ENCODE results near the gene CAPZA1. TPM values are rescaled to one million over a fixed set of nuclear protein-coding genes. Genes with fewer than 3 reads are reported as not detected.

CAPZA1 gene
- polyA plus RNA-seq, 1 of the 3 experiments (the other 2 are of a cell fraction), result 50.8 TPM

DNA sequence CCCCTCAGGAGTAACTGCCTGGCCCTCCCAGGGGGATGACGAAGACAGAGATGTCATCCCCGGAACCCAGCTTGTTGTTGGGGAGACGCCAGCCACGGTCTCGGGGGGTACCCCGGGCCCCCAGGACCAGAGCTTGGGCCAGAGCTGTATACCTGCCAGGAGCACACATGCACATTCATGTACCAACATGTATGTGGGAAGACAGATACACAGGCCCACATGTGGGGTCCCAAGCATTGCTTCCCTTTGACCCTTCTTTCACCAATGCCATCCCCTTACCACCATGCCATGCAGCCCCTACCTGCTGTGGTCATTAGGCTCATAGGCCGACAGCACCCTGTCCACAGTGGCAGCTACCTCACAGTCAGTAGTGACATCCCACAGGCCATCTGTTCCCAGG lies 90.5 kb downstream of the CAPZA1 start:
- TF ChIP-seq EZH2phosphoT487 (IDR thresholded peaks at IDR 0.05; ENCODE audit: borderline replicate concordance, low read depth), result no peak
- peaks cover 7% of the 10 kb centered on the region for H3F3A ChIP-seq (replicated peaks; ENCODE audit: insufficient read depth)
- 73% methylated on average over 4 of the region's 7 CpGs for WGBS (ENCODE audit: low lambda C conversion rate)
- no peaks in the 10 kb centered on the region for H3K36me3 ChIP-seq (replicated peaks in 1 of 2; ENCODE audit: control insufficient read depth in 1 of 2, insufficient read depth in 2 of 2, low read length in 1 of 2)
- no peaks in the 10 kb centered on the region for H3K9me3 ChIP-seq
- no peak for DNase-seq
- POLR2A ChIA-PET, result no interaction called here
- H3K9me2 ChIP-seq, result no peaks in the 10 kb centered on the region
- no peak overlapping the region for H3K4me2 ChIP-seq
- no peak overlapping the region for H2AFZ ChIP-seq (ENCODE audit: low read depth)
- no peaks in the 10 kb centered on the region for H3K27me3 ChIP-seq (ENCODE audit: insufficient read depth)
- H4K20me1 ChIP-seq (ENCODE audit: insufficient read depth), result no peaks in the 10 kb centered on the region
- CTCF ChIA-PET, result interaction anchor here (0.9 to 6.2 kb wide), 6 partner anchors 7 to 332 kb away, joined by 3 to 51 read pairs (median 18); partner anchors contain the start of genes MOV10 and PPM1J
- H3K4me1 ChIP-seq (ENCODE audit: control insufficient read depth in 1 of 2, insufficient read depth in 2 of 2, low read depth in 1 of 2, low read length in 1 of 2), result peaks cover 0 to 22% of the 10 kb centered on the region in 2 experiments; a peak in 1 of 4 replicates
- H3K27ac ChIP-seq (ENCODE audit: low read depth in 2 of 2, low read length in 1 of 2), result no peak overlapping the region
- H3K4me3 ChIP-seq (ENCODE audit: low read depth in 2 of 2, low read length in 1 of 2), result no peak overlapping the region
- H3K9ac ChIP-seq, result no peak overlapping the region
- peaks cover 17% of the 10 kb centered on the region for H3K79me2 ChIP-seq (ENCODE audit: insufficient read depth)

DNA sequence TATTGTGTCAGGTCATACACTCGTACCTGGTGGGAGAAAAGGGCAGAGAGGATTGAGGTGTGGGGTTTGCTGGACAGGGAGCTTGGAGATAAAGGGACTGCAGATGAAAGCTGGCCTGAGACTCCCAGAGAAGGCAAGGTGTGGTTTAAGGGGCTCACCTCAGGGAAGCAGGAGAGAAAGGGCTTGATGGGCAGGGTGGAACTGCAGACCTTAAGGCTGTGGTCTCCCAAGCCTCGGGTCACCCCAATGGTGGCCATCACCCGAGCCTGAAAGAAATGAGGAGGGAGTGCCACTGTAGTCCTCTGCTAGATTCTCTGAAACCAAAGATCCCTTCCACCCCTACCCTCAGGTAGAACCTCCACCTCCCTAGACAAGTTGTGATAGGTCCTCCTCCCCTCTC lies 91.0 kb downstream of the CAPZA1 start:
- H2AFZ ChIP-seq (ENCODE audit: low read depth), result no peak overlapping the region
- TF ChIP-seq TEAD4 (IDR thresholded peaks at IDR 0.05; ENCODE audit: borderline replicate concordance, insufficient read depth) (no peak), SMC3 (IDR thresholded peaks at IDR 0.05; ENCODE audit: low read depth, low read length) (no peak), GABPA (IDR thresholded peaks at IDR 0.05; ENCODE audit: low read depth) (no peak), FOXM1 (IDR thresholded peaks at IDR 0.05; ENCODE audit: low read depth) (no peak), ELF1 (IDR thresholded peaks at IDR 0.05) (no peak), POLR2AphosphoS5 (IDR thresholded peaks at IDR 0.05; ENCODE audit: low read depth, low read length) (no peak), RAD21 (IDR thresholded peaks at IDR 0.05; ENCODE audit: low read length) (no peak), EP300 (IDR thresholded peaks at IDR 0.05; ENCODE audit: borderline replicate concordance in 1 of 2, low read depth in 1 of 2, low read length in 1 of 2) (no peak), MEF2A (IDR thresholded peaks at IDR 0.05; ENCODE audit: borderline replicate concordance, low read depth) (no peak)
- no peak overlapping the region for H3K4me3 ChIP-seq (ENCODE audit: low read depth in 2 of 2, low read length in 1 of 2)
- no peaks in the 10 kb centered on the region for H3K27me3 ChIP-seq (ENCODE audit: insufficient read depth)
- POLR2A ChIA-PET, result no interaction called here
- H4K20me1 ChIP-seq (ENCODE audit: insufficient read depth), result no peaks in the 10 kb centered on the region
- H3K4me2 ChIP-seq, result no peak overlapping the region
- no peaks in the 10 kb centered on the region for H3K9me2 ChIP-seq
- peaks cover 0 to 19% of the 10 kb centered on the region in 2 experiments; a peak in 1 of 4 replicates for H3K4me1 ChIP-seq (ENCODE audit: control insufficient read depth in 1 of 2, insufficient read depth in 2 of 2, low read depth in 1 of 2, low read length in 1 of 2)
- peaks cover 13% of the 10 kb centered on the region for H3K79me2 ChIP-seq (ENCODE audit: insufficient read depth)
- H3F3A ChIP-seq (replicated peaks; ENCODE audit: insufficient read depth), result peaks cover 4% of the 10 kb centered on the region
- no peak overlapping the region for H3K27ac ChIP-seq (ENCODE audit: low read depth in 2 of 2, low read length in 1 of 2)
- H3K9ac ChIP-seq, result no peak overlapping the region
- WGBS (ENCODE audit: low lambda C conversion rate), result 88% methylated on average over 1 of the region's 3 CpGs
- CTCF ChIA-PET, result interaction anchor here (0.8 to 6.2 kb wide), 5 partner anchors 36 to 332 kb away, joined by 3 to 47 read pairs (median 5); partner anchors contain the start of gene MOV10
- H3K9me3 ChIP-seq, result no peaks in the 10 kb centered on the region
- no peak for DNase-seq
- H3K36me3 ChIP-seq (replicated peaks in 1 of 2; ENCODE audit: control insufficient read depth in 1 of 2, insufficient read depth in 2 of 2, low read length in 1 of 2), result no peaks in the 10 kb centered on the region

DNA sequence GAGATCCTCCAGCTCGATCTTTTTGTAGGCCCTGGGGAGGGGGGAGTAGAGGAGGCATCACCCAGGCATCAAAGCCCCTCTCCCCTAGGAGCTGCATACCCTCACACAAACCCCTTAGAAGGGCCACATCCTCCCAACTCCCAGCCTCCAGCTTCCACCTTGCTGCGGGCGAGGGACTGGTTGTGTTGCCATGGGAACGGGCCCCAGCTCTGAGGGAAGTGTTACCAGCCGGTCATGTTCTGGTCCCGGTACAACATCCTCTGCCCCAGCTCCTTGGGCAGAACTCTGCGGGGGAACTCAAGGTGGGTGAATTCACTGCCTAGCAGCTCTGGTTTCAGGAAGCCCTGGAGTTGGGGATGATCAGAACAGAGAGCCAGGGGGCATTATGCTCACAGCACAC lies 91.4 kb downstream of the CAPZA1 start:
- no peaks in the 10 kb centered on the region for H3K36me3 ChIP-seq (replicated peaks in 1 of 2; ENCODE audit: control insufficient read depth in 1 of 2, insufficient read depth in 2 of 2, low read length in 1 of 2)
- H3K4me3 ChIP-seq (ENCODE audit: low read depth in 2 of 2, low read length in 1 of 2), result no peak overlapping the region
- H3K4me2 ChIP-seq, result no peak overlapping the region
- ChIA-PET POLR2A (no interaction called here), CTCF (interaction anchor here (0.8 to 6.2 kb wide), 3 partner anchors 93 to 331 kb away, joined by 3 to 47 read pairs (median 32); no protein-coding TSS in a partner anchor)
- H3K27ac ChIP-seq (ENCODE audit: low read depth in 2 of 2, low read length in 1 of 2), result no peak overlapping the region
- no peak overlapping the region for H3K9ac ChIP-seq
- H3F3A ChIP-seq (replicated peaks; ENCODE audit: insufficient read depth), result peaks cover 4% of the 10 kb centered on the region
- TF ChIP-seq TEAD4 (IDR thresholded peaks at IDR 0.05; ENCODE audit: borderline replicate concordance, insufficient read depth), result no peak
- TF ChIP-seq FOXJ3 (CRISPR knock-in tag; IDR thresholded peaks at IDR 0.05), result no peak
- TF ChIP-seq, protein P1, sequence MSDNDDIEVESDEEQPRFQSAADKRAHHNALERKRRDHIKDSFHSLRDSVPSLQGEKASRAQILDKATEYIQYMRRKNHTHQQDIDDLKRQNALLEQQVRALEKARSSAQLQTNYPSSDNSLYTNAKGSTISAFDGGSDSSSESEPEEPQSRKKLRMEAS (IDR thresholded peaks at IDR 0.05; ENCODE audit: low read depth), result no peak
- no peak for TF ChIP-seq YY1 (IDR thresholded peaks at IDR 0.05; ENCODE audit: low read depth)
- TF ChIP-seq FOSL2 (IDR thresholded peaks at IDR 0.05; ENCODE audit: borderline replicate concordance, low read depth), result no peak
- TF ChIP-seq RCOR1 (IDR thresholded peaks at IDR 0.05; ENCODE audit: low read length), result no peak
- TF ChIP-seq NRF1 (IDR thresholded peaks at IDR 0.05; ENCODE audit: low read depth, low read length), result no peak
- TF ChIP-seq RAD21 (IDR thresholded peaks at IDR 0.05; ENCODE audit: low read length), result no peak
- TF ChIP-seq, protein P2, sequence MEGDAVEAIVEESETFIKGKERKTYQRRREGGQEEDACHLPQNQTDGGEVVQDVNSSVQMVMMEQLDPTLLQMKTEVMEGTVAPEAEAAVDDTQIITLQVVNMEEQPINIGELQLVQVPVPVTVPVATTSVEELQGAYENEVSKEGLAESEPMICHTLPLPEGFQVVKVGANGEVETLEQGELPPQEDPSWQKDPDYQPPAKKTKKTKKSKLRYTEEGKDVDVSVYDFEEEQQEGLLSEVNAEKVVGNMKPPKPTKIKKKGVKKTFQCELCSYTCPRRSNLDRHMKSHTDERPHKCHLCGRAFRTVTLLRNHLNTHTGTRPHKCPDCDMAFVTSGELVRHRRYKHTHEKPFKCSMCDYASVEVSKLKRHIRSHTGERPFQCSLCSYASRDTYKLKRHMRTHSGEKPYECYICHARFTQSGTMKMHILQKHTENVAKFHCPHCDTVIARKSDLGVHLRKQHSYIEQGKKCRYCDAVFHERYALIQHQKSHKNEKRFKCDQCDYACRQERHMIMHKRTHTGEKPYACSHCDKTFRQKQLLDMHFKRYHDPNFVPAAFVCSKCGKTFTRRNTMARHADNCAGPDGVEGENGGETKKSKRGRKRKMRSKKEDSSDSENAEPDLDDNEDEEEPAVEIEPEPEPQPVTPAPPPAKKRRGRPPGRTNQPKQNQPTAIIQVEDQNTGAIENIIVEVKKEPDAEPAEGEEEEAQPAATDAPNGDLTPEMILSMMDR (IDR thresholded peaks at IDR 0.05), result no peak
- TF ChIP-seq, protein P3, sequence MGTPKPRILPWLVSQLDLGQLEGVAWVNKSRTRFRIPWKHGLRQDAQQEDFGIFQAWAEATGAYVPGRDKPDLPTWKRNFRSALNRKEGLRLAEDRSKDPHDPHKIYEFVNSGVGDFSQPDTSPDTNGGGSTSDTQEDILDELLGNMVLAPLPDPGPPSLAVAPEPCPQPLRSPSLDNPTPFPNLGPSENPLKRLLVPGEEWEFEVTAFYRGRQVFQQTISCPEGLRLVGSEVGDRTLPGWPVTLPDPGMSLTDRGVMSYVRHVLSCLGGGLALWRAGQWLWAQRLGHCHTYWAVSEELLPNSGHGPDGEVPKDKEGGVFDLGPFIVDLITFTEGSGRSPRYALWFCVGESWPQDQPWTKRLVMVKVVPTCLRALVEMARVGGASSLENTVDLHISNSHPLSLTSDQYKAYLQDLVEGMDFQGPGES (IDR thresholded peaks at IDR 0.05; ENCODE audit: low read depth, low read length), result no peak
- TF ChIP-seq, protein P4, sequence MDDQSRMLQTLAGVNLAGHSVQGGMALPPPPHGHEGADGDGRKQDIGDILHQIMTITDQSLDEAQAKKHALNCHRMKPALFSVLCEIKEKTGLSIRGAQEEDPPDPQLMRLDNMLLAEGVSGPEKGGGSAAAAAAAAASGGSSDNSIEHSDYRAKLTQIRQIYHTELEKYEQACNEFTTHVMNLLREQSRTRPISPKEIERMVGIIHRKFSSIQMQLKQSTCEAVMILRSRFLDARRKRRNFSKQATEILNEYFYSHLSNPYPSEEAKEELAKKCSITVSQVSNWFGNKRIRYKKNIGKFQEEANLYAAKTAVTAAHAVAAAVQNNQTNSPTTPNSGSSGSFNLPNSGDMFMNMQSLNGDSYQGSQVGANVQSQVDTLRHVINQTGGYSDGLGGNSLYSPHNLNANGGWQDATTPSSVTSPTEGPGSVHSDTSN (IDR thresholded peaks at IDR 0.05), result no peak
- no peak for TF ChIP-seq MEF2A (IDR thresholded peaks at IDR 0.05; ENCODE audit: borderline replicate concordance, low read depth)
- H4K20me1 ChIP-seq (ENCODE audit: insufficient read depth), result no peaks in the 10 kb centered on the region
- H3K9me2 ChIP-seq, result no peaks in the 10 kb centered on the region
- no peak overlapping the region for H2AFZ ChIP-seq (ENCODE audit: low read depth)
- peaks cover 9% of the 10 kb centered on the region for H3K79me2 ChIP-seq (ENCODE audit: insufficient read depth)
- no peaks in the 10 kb centered on the region for H3K9me3 ChIP-seq
- no peak for DNase-seq
- WGBS (ENCODE audit: low lambda C conversion rate), result 86% methylated on average over 2 of the region's 7 CpGs
- no peaks in the 10 kb centered on the region for H3K27me3 ChIP-seq (ENCODE audit: insufficient read depth)
- H3K4me1 ChIP-seq (ENCODE audit: control insufficient read depth in 1 of 2, insufficient read depth in 2 of 2, low read depth in 1 of 2, low read length in 1 of 2), result peaks cover 0 to 19% of the 10 kb centered on the region in 2 experiments; a peak in 1 of 4 replicates

Data from SK-N-SH (cell line).